H1 (cell line): ENCODE measurements around the gene ATP10D. TPM values are rescaled to one million over a fixed set of nuclear protein-coding genes. Genes with fewer than 3 reads are reported as not detected.
A peak's percentile ranks its signal among the peaks of the same experiment; 100 is the strongest.

ENCODE experiments used
- CTCF ChIA-PET: fragments of 300-600 bp; sonication (Branson Sonifier 250); formaldehyde crosslinking; loops from one replicate; lab custom pipeline; 2021; ENCODE audit not compliant: partially characterized antibody; lab: Charles Lee
- POLR2A ChIA-PET: fragments of 300-600 bp; sonication (Branson Sonifier 250); formaldehyde crosslinking; loops from one replicate; lab custom pipeline; 2021; ENCODE audit warnings: inconsistent platforms; ENCODE audit not compliant: partially characterized antibody; lab: Charles Lee
- DNase-seq, 2 experiments: peaks; one replicate each; pipeline versions ENCODE4 v3.0.0 to v3.0.0-alpha.2; 2010 to 2022; ENCODE audit warnings: low spot score in 2 of 2, low read depth in 1 of 2, mixed read lengths in 1 of 2
- FAIRE-seq: peaks from 2 replicates; lab custom pipeline; 2011; peaks lifted over from hg19 to GRCh38; lab: Jason Lieb, UNC
- H2AFZ ChIP-seq: 2 replicates; pipeline ENCODE4 v1.8.1; 2012; ENCODE audit warnings: low read length, inconsistent platforms
- H2AK5ac ChIP-seq: 2 replicates; pipeline ENCODE4 v1.6.1; 2013; ENCODE audit warnings: low read depth, low read length
- H2BK120ac ChIP-seq: replicated peaks from 2 replicates; pipeline ENCODE3; 2013; ENCODE audit warnings: low read depth, low read length, inconsistent platforms
- H2BK12ac ChIP-seq: 2 replicates; pipeline ENCODE4 v1.6.1; 2013; ENCODE audit warnings: low read depth, low read length
- H2BK15ac ChIP-seq: 2 replicates; pipeline ENCODE4 v1.6.1; 2013; ENCODE audit warnings: low read length
- H2BK20ac ChIP-seq: 2 replicates; pipeline ENCODE4 v1.6.1; 2013; ENCODE audit warnings: low read length
- H2BK5ac ChIP-seq: 2 replicates; pipeline ENCODE4 v1.6.1; 2013; ENCODE audit warnings: low read depth, low read length
- H3K14ac ChIP-seq: 2 replicates; pipeline ENCODE4 v1.6.1; 2013; ENCODE audit warnings: inconsistent platforms; ENCODE audit not compliant: insufficient read length
- H3K18ac ChIP-seq: 2 replicates; pipeline ENCODE4 v1.6.1; 2013; ENCODE audit warnings: low read length; ENCODE audit errors: extremely low read depth
- H3K23ac ChIP-seq: 2 replicates; pipeline ENCODE4 v1.6.1; 2013; ENCODE audit warnings: inconsistent platforms; ENCODE audit not compliant: insufficient read length
- H3K23me2 ChIP-seq: 2 replicates; pipeline ENCODE4 v1.6.1; 2013; ENCODE audit warnings: low read depth, low read length
- H3K27ac ChIP-seq: 2 replicates; pipeline ENCODE4 v1.6.1; 2011; ENCODE audit warnings: low read depth, low read length, inconsistent platforms
- H3K27me3 ChIP-seq, 4 experiments: replicated peaks in 1 of 4; 1 replicate in 1 of 4; 2 replicates in 3 of 4; pipeline versions ENCODE4 v1.6.1 to v1.8.1; 2011 to 2013; ENCODE audit warnings: low read length in 3 of 4, mild to moderate bottlenecking in 3 of 4, inconsistent platforms in 2 of 4, mixed read lengths in 2 of 4, moderate library complexity in 1 of 4; ENCODE audit not compliant: control insufficient read depth in 3 of 4, insufficient read depth in 3 of 4; ENCODE audit errors: extremely low read depth in 1 of 4
- H3K36me3 ChIP-seq, 4 experiments: 2 replicates each; pipeline versions ENCODE4 v1.6.1 to v1.8.1; 2011 to 2013; ENCODE audit warnings: mild to moderate bottlenecking in 4 of 4, low read length in 3 of 4, moderate library complexity in 2 of 4, control low read depth in 1 of 4, inconsistent platforms in 1 of 4; ENCODE audit not compliant: insufficient read depth in 4 of 4, control insufficient read depth in 2 of 4
- H3K4ac ChIP-seq: replicated peaks from 2 replicates; pipeline ENCODE3; 2013; ENCODE audit warnings: low read length, low read depth, mixed read lengths, inconsistent platforms; ENCODE audit not compliant: insufficient read length
- H3K4me1 ChIP-seq, 4 experiments: replicated peaks in 1 of 4; 1 replicate in 1 of 4; 2 replicates in 3 of 4; pipeline versions ENCODE4 v1.6.1 to v1.8.1; 2011 to 2013; ENCODE audit warnings: low read length in 3 of 4, inconsistent platforms in 2 of 4, mixed read lengths in 1 of 4; ENCODE audit not compliant: insufficient read depth in 4 of 4, control insufficient read depth in 3 of 4
- H3K4me2 ChIP-seq, 2 experiments: 2 replicates each; pipeline versions ENCODE4 v1.6.1 to v1.8.1; 2011 to 2013; ENCODE audit warnings: low read depth in 2 of 2, low read length in 2 of 2, control low read depth in 1 of 2, inconsistent platforms in 1 of 2, mild to moderate bottlenecking in 1 of 2; ENCODE audit not compliant: insufficient read depth in 1 of 2
- H3K4me3 ChIP-seq, 4 experiments: fragments of 200-600, 300-600 bp in 1 of 4; sonication (generic), shearing (Covaris generic), sonication (Bioruptor Twin) in 1 of 4; 2 replicates each; pipeline versions ENCODE4 v1.5.1 to v1.8.1; 2011 to 2016; ENCODE audit warnings: low read length in 4 of 4, low read depth in 3 of 4, control low read depth in 2 of 4, inconsistent platforms in 2 of 4, mild to moderate bottlenecking in 2 of 4, mixed read lengths in 1 of 4, moderate library complexity in 1 of 4; ENCODE audit not compliant: insufficient read depth in 2 of 4; ENCODE audit errors: extremely low read depth in 1 of 4
- H3K56ac ChIP-seq: replicated peaks from 2 replicates; pipeline ENCODE3; 2013; ENCODE audit warnings: low read depth, mild to moderate bottlenecking, mixed read lengths, low read length, inconsistent platforms; ENCODE audit not compliant: insufficient read length
- H3K79me1 ChIP-seq: 2 replicates; pipeline ENCODE4 v1.6.1; 2013; ENCODE audit warnings: low read depth, low read length, control low read depth
- H3K79me2 ChIP-seq, 2 experiments: 2 replicates each; pipeline versions ENCODE4 v1.6.1 to v1.8.1; 2012 to 2013; ENCODE audit warnings: low read length in 2 of 2, mild to moderate bottlenecking in 2 of 2, inconsistent platforms in 1 of 2; ENCODE audit not compliant: insufficient read depth in 2 of 2, control insufficient read depth in 1 of 2
- H3K9ac ChIP-seq, 4 experiments: replicated peaks in 1 of 4; 1 replicate in 1 of 4; 2 replicates in 3 of 4; pipeline versions ENCODE4 v1.6.1 to v1.8.1; 2011 to 2013; ENCODE audit warnings: low read depth in 3 of 4, low read length in 3 of 4, control low read depth in 2 of 4, mild to moderate bottlenecking in 2 of 4, moderate library complexity in 2 of 4, inconsistent platforms in 1 of 4; ENCODE audit errors: extremely low read depth in 1 of 4
- H3K9me3 ChIP-seq, 2 experiments: 2 replicates each; pipeline versions ENCODE4 v1.6.1 to v1.8.1; 2012 to 2013; ENCODE audit warnings: mild to moderate bottlenecking in 2 of 2, moderate library complexity in 2 of 2, control low read depth in 1 of 2, inconsistent platforms in 1 of 2, low read depth in 1 of 2, low read length in 1 of 2, mixed read lengths in 1 of 2; ENCODE audit not compliant: insufficient read depth in 2 of 2
- H4K20me1 ChIP-seq, 2 experiments: replicated peaks in 1 of 2; 2 replicates each; pipeline versions ENCODE3 to v1.8.1; 2011 to 2013; ENCODE audit warnings: inconsistent platforms in 2 of 2, low read length in 2 of 2, mild to moderate bottlenecking in 1 of 2; ENCODE audit not compliant: insufficient read depth in 2 of 2, control insufficient read depth in 1 of 2
- H4K5ac ChIP-seq: 2 replicates; pipeline ENCODE4 v1.6.1; 2013; ENCODE audit warnings: low read length, low read depth, mixed read lengths, inconsistent platforms; ENCODE audit not compliant: insufficient read length
- H4K8ac ChIP-seq: 2 replicates; pipeline ENCODE4 v1.8.0; 2013; ENCODE audit warnings: mild to moderate bottlenecking, moderate library complexity, low read length, inconsistent platforms; ENCODE audit not compliant: insufficient read depth; ENCODE audit errors: extremely low read depth
- H4K91ac ChIP-seq: replicated peaks from 2 replicates; pipeline ENCODE3; 2013; ENCODE audit warnings: low read length, mixed read lengths, inconsistent platforms; ENCODE audit not compliant: insufficient read length
- ATF2 ChIP-seq: IDR thresholded peaks from 2 replicates; pipeline ENCODE4 v1.6.1; 2012; ENCODE audit warnings: low read length, inconsistent platforms
- BRCA1 ChIP-seq: IDR thresholded peaks from 2 replicates; pipeline ENCODE4 v1.6.1; 2012; ENCODE audit warnings: low read depth, low read length, improper control_type of control experiment
- CHD1 ChIP-seq: IDR thresholded peaks from 2 replicates; pipeline ENCODE4 v1.6.1; 2012; ENCODE audit warnings: low read depth, low read length, improper control_type of control experiment
- GABPA ChIP-seq: IDR thresholded peaks from 2 replicates; pipeline ENCODE4 v1.6.1; 2011; ENCODE audit warnings: mild to moderate bottlenecking, low read length, moderate library complexity, borderline replicate concordance; ENCODE audit not compliant: insufficient read depth
- JUND ChIP-seq: IDR thresholded peaks from 2 replicates; pipeline ENCODE4 v1.6.1; 2011; ENCODE audit warnings: mild to moderate bottlenecking, improper control_type of control experiment, low read length
- KDM1A ChIP-seq: fragments of 200-600, 300-600 bp; sonication (generic); IDR thresholded peaks from 2 replicates; pipeline ENCODE4 v1.7.1; 2016; ENCODE audit warnings: mild to moderate bottlenecking, low read length, borderline replicate concordance
- KDM4A ChIP-seq: IDR thresholded peaks from one replicate; pipeline ENCODE4 v1.7.1; 2012; ENCODE audit warnings: low read depth, mild to moderate bottlenecking, moderate library complexity, low read length, inconsistent platforms; ENCODE audit not compliant: severe bottlenecking
- NANOG ChIP-seq: IDR thresholded peaks from 2 replicates; pipeline ENCODE4 v1.6.1; 2011; ENCODE audit warnings: low read length, low read depth, mild to moderate bottlenecking, inconsistent platforms; ENCODE audit not compliant: insufficient read depth, poor library complexity, severe bottlenecking
- RAD21 ChIP-seq, 2 experiments: IDR thresholded peaks in 1 of 2; conservative IDR thresholded peaks in 1 of 2; 2 replicates each; pipeline ENCODE4 v1.6.1; 2011; ENCODE audit warnings: low read depth in 2 of 2, low read length in 2 of 2, improper control_type of control experiment in 1 of 2, inconsistent platforms in 1 of 2, mild to moderate bottlenecking in 1 of 2, moderate library complexity in 1 of 2
- SP2 ChIP-seq: IDR thresholded peaks from 2 replicates; pipeline ENCODE4 v1.6.1; 2012; ENCODE audit warnings: mild to moderate bottlenecking, low read length, inconsistent platforms
- SRF ChIP-seq: IDR thresholded peaks from 2 replicates; pipeline ENCODE4 v1.6.1; 2011; ENCODE audit warnings: mild to moderate bottlenecking, low read depth, low read length, moderate library complexity
- WGBS, 2 experiments: shearing (Covaris generic) in 1 of 2; methylation state at CpG; one replicate each; pipeline versions ENCODE4 v1.1.6 to v1.1.7; 2013 to 2015; ENCODE audit warnings: low lambda C conversion rate in 2 of 2, mixed read lengths in 2 of 2, inconsistent platforms in 1 of 2, low coverage in 1 of 2, missing lambda C conversion rate in 1 of 2; ENCODE audit not compliant: insufficient replicate concordance in 2 of 2, insufficient coverage in 1 of 2, insufficient read length in 1 of 2; ENCODE audit errors: extremely low coverage in 1 of 2, missing lambda C conversion rate in 1 of 2; 5-methylcytosine and 5-hydroxymethylcytosine counted together
- polyA plus RNA-seq, 7 experiments: library from polyadenylated mRNA; depleted of rRNA in 3 of 7; stranded (reverse) in 5 of 7; unstranded in 2 of 7; fragments of >200 nt in 5 of 7; fragments of 200-250 nt in 2 of 7; gene quantifications; 1 replicate in 5 of 7; 2 replicates in 1 of 7; 4 replicates in 1 of 7; pipeline versions ENCODE4 v1.2.1 to v1.2.3, GENCODE V29; 2011 to 2013; ENCODE audit warnings: missing spikeins in 2 of 7, mixed read lengths in 2 of 7
- total RNA-seq: library from RNA; stranded (reverse); fragmentation: NEBNext Ultra II Directional; extraction: Animal tissue kit (Norgen Biotek cat#: 25700); gene quantifications from 2 replicates; pipeline ENCODE4 v1.2.1, GENCODE V29; 2021

Gene ATP10D
- total and polyA plus RNA-seq, 2 of the 8 experiments (the other 6 are each of a cell fraction or from before 2014, with no cell fraction given) = 2.9 to 5.9 TPM

- no peak for DNase-seq
- Histone ChIP-seq H3K4me3 (peak overlapping the region; percentile 63 to 94 (median 84)), H3K14ac (no peak overlapping the region), H3K9me3 (no peaks in the 10 kb centered on the region), H3K79me1 (no peaks in the 10 kb centered on the region), H4K91ac (peak overlapping the region; percentile 34), H4K5ac (peak overlapping the region; percentile 14), H2BK5ac (no peak overlapping the region), H2AK5ac (no peak overlapping the region), H2BK20ac (no peak overlapping the region), H3K18ac (peak overlapping the region; percentile 63; the same call in 1 of the 2 replicates), H3K4me2 (peak overlapping the region; percentile 80 to 91), H3K27ac (0 out of 2 replicates have a peak overlapping the region, but pooled peaks have one; percentile 14), H3K23me2 (peaks cover 4% of the 10 kb centered on the region; the same call in 1 of the 2 replicates), H3K23ac (no peak overlapping the region), H4K20me1 (no peaks in the 10 kb centered on the region), H2AFZ (peak overlapping the region; percentile 97), H3K79me2 (no peaks in the 10 kb centered on the region), H3K4ac (no peak overlapping the region), H2BK120ac (no peak overlapping the region), H4K8ac (no peak overlapping the region), H3K4me1 (peaks cover 0 to 6% (median 1%) of the 10 kb centered on the region in 4 experiments; a peak in 3 of 7 replicates), H3K9ac (peak overlapping the region in 3 of 4 experiments; percentile 2 to 63 (median 52); a peak in 4 of 7 replicates), H2BK12ac (no peak overlapping the region), H3K56ac (peak overlapping the region; percentile 70), H2BK15ac (no peak overlapping the region), H3K36me3 (no peaks in the 10 kb centered on the region), H3K27me3 (no peaks in the 10 kb centered on the region; a peak in 1 of 7 replicates)
- FAIRE-seq = no peak
- 3% methylated on average over 6 of the region's 6 CpGs; no CpG with 5 or more reads in 1 of the 2 experiments for WGBS, 2 experiments
- CTCF ChIA-PET = interaction anchor here (1.4 kb wide), 1 partner anchor 101 kb away, joined by 9 read pairs; no protein-coding TSS in a partner anchor
- POLR2A ChIA-PET = interaction anchor here (0.9 to 1.4 kb wide), 2 partner anchors 23 to 84 kb away, joined by 3 read pairs; no protein-coding TSS in a partner anchor
- TF ChIP-seq CHD1 (no peak), SRF (no peak), JUND (no peak), SP2 (no peak), KDM4A (no peak), GABPA (no peak), BRCA1 (no peak), NANOG (no peak), KDM1A (no peak), ATF2 (no peak), RAD21 (IDR thresholded peaks at IDR 0.05 in 1 of 2, conservative IDR thresholded peaks at IDR 0.05 in 1 of 2; ENCODE audit: low read depth in 2 of 2, low read length in 2 of 2) (no peak)
Observed at GRCh38 chr4:47462799-47463234, 22.3 kb upstream of the ATP10D start.
